ENCODE data around the gene SLC28A3. TPM values are rescaled to one million over a fixed set of nuclear protein-coding genes. Genes with fewer than 3 reads are reported as not detected.

Gene SLC28A3
- total RNA-seq, 1 donor from 2014 or later = 0.53 TPM

DNA sequence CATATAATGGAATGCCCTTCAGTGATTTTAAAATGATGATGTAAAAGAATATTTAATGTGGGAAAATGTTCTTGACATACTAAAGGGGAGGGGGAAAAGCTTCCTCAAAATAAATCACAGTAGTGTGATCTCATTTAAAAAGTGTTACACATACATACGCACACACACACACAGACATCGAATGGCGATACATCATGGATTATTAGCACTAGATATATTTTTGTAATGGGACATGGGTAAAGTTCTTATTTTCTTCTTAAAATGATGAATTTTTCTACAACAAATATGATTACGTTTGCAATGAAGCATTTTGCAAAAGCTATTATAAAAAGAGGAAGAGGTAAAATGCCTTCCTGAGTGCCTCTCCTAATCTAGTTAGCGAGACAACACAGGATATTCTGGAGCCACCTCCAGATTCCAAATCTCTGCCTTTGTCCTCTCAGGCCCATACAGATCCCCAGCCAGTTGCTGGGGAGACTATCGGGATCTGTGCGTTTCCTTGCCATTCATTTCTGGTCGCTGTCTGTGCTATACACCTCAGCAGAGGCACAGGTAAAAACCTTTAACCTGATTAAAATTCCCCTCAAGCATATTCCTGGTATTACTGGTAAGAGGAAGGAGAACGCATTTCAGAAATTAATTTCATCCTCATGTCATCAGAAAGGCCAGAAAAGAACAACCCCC, 69.6 kb downstream of the SLC28A3 start:
- TF ChIP-seq CTCF (IDR thresholded peaks at IDR 0.05; ENCODE audit: insufficient read depth, low read length, severe bottlenecking) = no peak
- Histone ChIP-seq H3K27me3 (ENCODE audit: control insufficient read depth, insufficient read depth, low read length) (peaks cover 4% of the 10 kb centered on the region), H3K4me3 (ENCODE audit: low read depth, low read length) (no peak overlapping the region), H3K36me3 (ENCODE audit: control insufficient read depth, insufficient read depth, low read length) (no peaks in the 10 kb centered on the region)
- no peak for DNase-seq (ENCODE audit: low read depth)
- FAIRE-seq = no peak

DNA sequence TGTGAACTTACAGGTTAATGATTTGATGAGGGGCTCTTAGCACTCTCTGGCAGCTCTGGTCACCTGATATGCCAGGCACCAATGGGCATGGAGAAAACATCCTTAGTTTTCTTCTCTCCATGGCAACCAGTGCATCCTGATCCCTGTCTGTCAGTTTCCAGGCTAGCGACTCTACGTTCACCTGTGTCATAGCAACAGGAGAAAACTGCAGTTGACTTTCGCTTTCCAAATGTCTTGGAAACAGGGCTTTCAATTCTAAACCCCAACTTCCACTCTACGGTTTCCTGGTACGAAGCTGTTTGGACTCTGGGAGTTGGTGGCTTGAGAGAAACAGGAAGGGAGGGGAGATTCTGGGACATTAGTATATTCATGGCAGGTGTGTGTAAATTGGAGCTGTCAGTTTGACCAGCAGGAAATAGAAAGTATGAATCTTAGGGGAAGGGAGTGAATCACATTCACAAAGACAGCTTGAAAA, 74.4 kb downstream of the SLC28A3 start:
- no peak for TF ChIP-seq CTCF (IDR thresholded peaks at IDR 0.05; ENCODE audit: insufficient read depth, low read length, severe bottlenecking)
- FAIRE-seq (no peak), DNase-seq (ENCODE audit: low read depth) (peak; percentile 40)
- Histone ChIP-seq H3K36me3 (ENCODE audit: control insufficient read depth, insufficient read depth, low read length) (no peaks in the 10 kb centered on the region), H3K4me3 (ENCODE audit: low read depth, low read length) (no peak overlapping the region), H3K27me3 (ENCODE audit: control insufficient read depth, insufficient read depth, low read length) (peaks cover 1% of the 10 kb centered on the region)

DNA sequence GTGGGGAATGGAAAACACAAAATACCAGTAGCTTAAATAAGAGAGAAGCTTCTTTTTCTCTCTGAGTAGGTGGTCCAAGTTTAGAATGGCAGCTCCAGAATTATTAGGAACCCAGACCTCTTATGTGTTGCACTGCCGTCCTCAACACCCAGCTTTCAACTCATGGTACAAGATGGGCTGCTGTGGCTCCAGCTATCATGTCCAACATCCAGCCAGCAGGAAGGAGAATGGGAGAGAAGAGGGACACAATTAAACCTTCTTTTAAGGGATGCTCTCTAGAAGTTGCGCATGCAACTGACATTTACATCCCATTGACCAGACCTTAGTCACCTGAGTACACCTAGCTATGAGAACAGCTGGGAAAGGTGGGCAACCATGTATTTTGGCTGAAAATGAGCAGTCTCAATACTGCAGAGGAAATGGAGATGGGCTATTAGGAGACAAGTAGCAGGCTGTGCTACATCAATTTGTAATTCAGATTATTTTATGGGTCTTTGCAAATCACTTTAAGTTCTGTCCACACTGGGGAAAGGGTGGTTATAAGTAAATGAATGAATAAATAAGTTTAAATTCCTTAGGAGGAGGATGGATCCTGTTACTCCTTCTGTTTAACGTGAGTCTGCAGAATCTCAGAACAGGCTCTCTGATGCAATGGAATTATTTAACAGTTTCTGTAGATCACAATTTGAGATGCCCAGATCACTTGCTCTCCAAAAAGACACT, 76.1 kb downstream of the SLC28A3 start:
- Histone ChIP-seq H3K27me3 (ENCODE audit: control insufficient read depth, insufficient read depth, low read length) (peaks cover 1% of the 10 kb centered on the region), H3K4me3 (ENCODE audit: low read depth, low read length) (no peak overlapping the region), H3K36me3 (ENCODE audit: control insufficient read depth, insufficient read depth, low read length) (no peaks in the 10 kb centered on the region)
- TF ChIP-seq CTCF (IDR thresholded peaks at IDR 0.05; ENCODE audit: insufficient read depth, low read length, severe bottlenecking) = no peak
- DNase-seq (ENCODE audit: low read depth) (no peak), FAIRE-seq (no peak)

DNA sequence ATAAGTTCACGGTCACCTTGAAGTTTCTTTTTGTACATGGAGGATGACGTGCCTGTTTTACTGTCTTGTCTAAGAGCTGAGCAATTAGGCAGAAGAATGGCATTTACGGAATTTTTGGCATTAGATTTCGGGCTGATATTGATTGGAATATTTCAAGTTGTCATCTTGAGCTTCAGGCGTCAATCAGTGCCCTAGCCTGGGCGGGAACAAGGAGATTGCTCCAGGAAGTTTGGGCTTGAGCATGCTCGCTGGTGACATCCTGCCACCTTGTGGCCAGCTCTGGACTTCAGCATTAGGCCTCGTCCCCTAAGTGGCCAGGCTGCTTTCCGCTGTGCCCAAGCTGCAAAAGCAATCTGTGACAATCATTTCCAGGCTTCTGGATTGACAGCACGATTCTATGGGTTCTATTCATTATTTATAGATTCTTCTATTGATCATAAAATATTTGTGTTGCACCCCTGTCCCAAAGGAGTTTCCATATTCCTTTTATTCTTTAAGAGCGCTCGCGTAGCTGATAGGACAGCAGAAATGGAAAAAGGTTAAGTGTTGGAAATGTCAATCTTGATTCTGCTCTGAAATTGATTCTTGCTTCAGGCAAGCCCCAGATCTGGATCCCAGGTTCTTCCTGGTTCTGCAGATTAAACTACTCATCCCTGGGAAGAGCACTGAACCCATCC, 79.3 kb downstream of the SLC28A3 start:
- FAIRE-seq (no peak), DNase-seq (ENCODE audit: low read depth) (peak; percentile 72)
- H3K4me3 ChIP-seq (ENCODE audit: low read depth, low read length) = no peak overlapping the region
- H3K27me3 ChIP-seq (ENCODE audit: control insufficient read depth, insufficient read depth, low read length) = peaks cover 4% of the 10 kb centered on the region
- peak; percentile 94 for TF ChIP-seq CTCF (IDR thresholded peaks at IDR 0.05; ENCODE audit: insufficient read depth, low read length, severe bottlenecking)
- no peaks in the 10 kb centered on the region for H3K36me3 ChIP-seq (ENCODE audit: control insufficient read depth, insufficient read depth, low read length)

DNA sequence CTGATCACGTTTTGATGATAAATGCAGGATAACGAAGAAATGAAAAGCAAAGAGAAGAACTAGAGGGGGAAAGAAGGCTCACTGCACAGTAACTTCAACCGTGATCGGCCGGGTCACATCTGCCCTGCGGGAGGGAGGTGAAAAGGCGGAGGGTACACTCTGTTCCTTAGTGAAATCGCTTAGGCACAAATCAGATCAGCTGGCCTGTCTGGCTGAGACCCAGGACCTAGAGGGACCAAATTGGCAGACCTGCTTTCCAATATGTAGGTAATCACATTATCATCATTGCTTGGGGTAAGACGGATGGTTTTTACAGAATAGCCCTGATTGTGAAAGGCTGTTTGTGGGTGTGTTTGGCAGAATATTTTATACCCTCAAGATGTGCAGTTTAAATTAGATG, 82.2 kb downstream of the SLC28A3 start:
- no peaks in the 10 kb centered on the region for H3K36me3 ChIP-seq (ENCODE audit: control insufficient read depth, insufficient read depth, low read length)
- no peak overlapping the region for H3K4me3 ChIP-seq (ENCODE audit: low read depth, low read length)
- DNase-seq (ENCODE audit: low read depth) (no peak), FAIRE-seq (no peak)
- TF ChIP-seq CTCF (IDR thresholded peaks at IDR 0.05; ENCODE audit: insufficient read depth, low read length, severe bottlenecking) = no peak
- H3K27me3 ChIP-seq (ENCODE audit: control insufficient read depth, insufficient read depth, low read length) = peaks cover 7% of the 10 kb centered on the region
